Measurements from ENCODE around the gene PHB1. TPM values are rescaled to one million over a fixed set of nuclear protein-coding genes. Genes with fewer than 3 reads are reported as not detected.

PHB1 gene
- total RNA-seq, 1 experiment from 2014 or later, result 641 TPM

DNA sequence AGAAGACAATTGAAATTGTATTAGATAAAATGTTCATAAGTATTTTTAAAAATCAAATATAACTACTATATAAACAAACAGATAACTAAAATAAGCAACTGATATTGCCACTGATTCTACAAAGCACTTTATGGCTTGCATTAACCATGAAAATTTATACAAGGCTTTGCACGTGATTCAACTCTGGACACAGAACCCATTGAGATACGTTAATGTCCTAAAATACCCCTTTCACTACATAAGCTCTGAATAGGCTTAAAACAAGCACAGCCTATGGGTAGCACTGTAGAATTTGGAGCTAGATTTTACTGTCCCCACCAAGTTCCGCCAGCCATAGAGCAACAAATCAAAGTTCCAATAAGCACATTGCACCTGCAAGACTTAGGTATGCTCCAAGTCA, 57.2 kb downstream of the PHB1 start:
- CTCF ChIA-PET, result interaction anchor here (0.7 kb wide), 1 partner anchor 1360 kb away, joined by 4 read pairs; no protein-coding TSS in a partner anchor
- no peak for TF ChIP-seq EZH2phosphoT487 (IDR thresholded peaks at IDR 0.05; ENCODE audit: borderline replicate concordance, low read length)
- TF ChIP-seq CTCF (conservative IDR thresholded peaks at IDR 0.05; ENCODE audit: low read depth, low read length), result no peak
- TF ChIP-seq EZH2 (IDR thresholded peaks at IDR 0.05; ENCODE audit: low read length, unreplicated experiment), result no peak
- Histone ChIP-seq H2AFZ (ENCODE audit: low read length) (no peak overlapping the region), H3K9me2 (replicated peaks; ENCODE audit: low read length) (no peaks in the 10 kb centered on the region), H3K27me3 (ENCODE audit: low read length) (no peaks in the 10 kb centered on the region), H4K20me1 (ENCODE audit: low read length) (peaks cover 36% of the 10 kb centered on the region), H3K27ac (ENCODE audit: low read length) (no peak overlapping the region), H3K9ac (ENCODE audit: low read length) (no peak overlapping the region), H3K4me1 (ENCODE audit: insufficient read depth, low read length) (peaks cover 26% of the 10 kb centered on the region), H3K4me2 (ENCODE audit: low read length) (no peak overlapping the region), H3K4me3 (ENCODE audit: low read length) (no peak overlapping the region), H3K9me3 (ENCODE audit: low read length) (no peaks in the 10 kb centered on the region), H3K79me2 (ENCODE audit: low read length) (peaks cover 88% of the 10 kb centered on the region), H3K36me3 (ENCODE audit: low read depth, low read length) (no peaks in the 10 kb centered on the region), H3F3A (ENCODE audit: low read length, unreplicated experiment) (no peaks in the 10 kb centered on the region)
- ATAC-seq, result no peak
- POLR2A ChIA-PET (ENCODE audit: unreplicated experiment), result no interaction called here
- intact Hi-C loops (cut with micrococcal nuclease), result no loop called here
- no TSS peak for BruUV-seq (replicated peaks)
- DNase-seq, result no peak

GRCh38 chr17:49356320-49356719, 58.4 kb downstream of the PHB1 start:
- intact Hi-C loops (cut with micrococcal nuclease), result no loop called here
- ATAC-seq (no peak), DNase-seq (no peak)
- H4K20me1 ChIP-seq (ENCODE audit: low read length), result peaks cover 39% of the 10 kb centered on the region
- peaks cover 97% of the 10 kb centered on the region for H3K79me2 ChIP-seq (ENCODE audit: low read length)
- H3K4me2 ChIP-seq (ENCODE audit: low read length), result no peak overlapping the region
- TF ChIP-seq CTCF (conservative IDR thresholded peaks at IDR 0.05; ENCODE audit: low read depth, low read length) (no peak), EZH2phosphoT487 (IDR thresholded peaks at IDR 0.05; ENCODE audit: borderline replicate concordance, low read length) (no peak)
- BruUV-seq (replicated peaks), result no TSS peak
- H3K9me3 ChIP-seq (ENCODE audit: low read length), result no peaks in the 10 kb centered on the region
- no peak overlapping the region for H3K4me3 ChIP-seq (ENCODE audit: low read length)
- ChIA-PET CTCF (no interaction called here), POLR2A (ENCODE audit: unreplicated experiment) (no interaction called here)
- no peaks in the 10 kb centered on the region for H3K36me3 ChIP-seq (ENCODE audit: low read depth, low read length)
- peaks cover 26% of the 10 kb centered on the region for H3K4me1 ChIP-seq (ENCODE audit: insufficient read depth, low read length)
- H3F3A ChIP-seq (ENCODE audit: low read length, unreplicated experiment), result no peaks in the 10 kb centered on the region
- no peaks in the 10 kb centered on the region for H3K9me2 ChIP-seq (replicated peaks; ENCODE audit: low read length)
- no peak overlapping the region for H3K27ac ChIP-seq (ENCODE audit: low read length)
- H3K9ac ChIP-seq (ENCODE audit: low read length), result no peak overlapping the region
- H3K27me3 ChIP-seq (ENCODE audit: low read length), result no peaks in the 10 kb centered on the region
- no peak overlapping the region for H2AFZ ChIP-seq (ENCODE audit: low read length)

Other genes starting within 250 kb of the PHB1 start
- 0.40 TPM in 1 of 2 replicates, not detected in the other for gene GNGT2, start 204.3 kb downstream of the PHB1 start, total RNA-seq (2014; rRNA removed)
- not detected in 2 replicates for gene ABI3, start 204.2 kb downstream of the PHB1 start, total RNA-seq (2014; rRNA removed)
- 1.1 and 1.7 TPM in 2 replicates for gene PHOSPHO1, start 184.1 kb downstream of the PHB1 start, total RNA-seq (2014; rRNA removed)
- 18.2 and 18.5 TPM in 2 replicates for gene ZNF652, start 52.6 kb downstream of the PHB1 start, total RNA-seq (2014; rRNA removed)
- 0.29 TPM in 1 of 2 replicates, not detected in the other for gene NGFR, start 80.4 kb upstream of the PHB1 start, total RNA-seq (2014; rRNA removed)
- 0.26 and 1.2 TPM in 2 replicates for gene NXPH3, start 161.0 kb upstream of the PHB1 start, total RNA-seq (2014; rRNA removed)